GM19351 (cell line): ENCODE results near the gene ABCA12.
"Not testable (repeated sequence)": the region's sequence is repeated elsewhere in the genome, so short reads cannot be mapped to it uniquely, and the experiment has no call there.

Experiments
- ATAC-seq: cut with Tn5 transposase; IDR thresholded peaks from one replicate; pipeline ENCODE4 v1.9.1; 2021; ENCODE audit warnings: mild to moderate bottlenecking, moderate library complexity; ENCODE audit not compliant: unreplicated experiment

ABCA12 gene, protein sequence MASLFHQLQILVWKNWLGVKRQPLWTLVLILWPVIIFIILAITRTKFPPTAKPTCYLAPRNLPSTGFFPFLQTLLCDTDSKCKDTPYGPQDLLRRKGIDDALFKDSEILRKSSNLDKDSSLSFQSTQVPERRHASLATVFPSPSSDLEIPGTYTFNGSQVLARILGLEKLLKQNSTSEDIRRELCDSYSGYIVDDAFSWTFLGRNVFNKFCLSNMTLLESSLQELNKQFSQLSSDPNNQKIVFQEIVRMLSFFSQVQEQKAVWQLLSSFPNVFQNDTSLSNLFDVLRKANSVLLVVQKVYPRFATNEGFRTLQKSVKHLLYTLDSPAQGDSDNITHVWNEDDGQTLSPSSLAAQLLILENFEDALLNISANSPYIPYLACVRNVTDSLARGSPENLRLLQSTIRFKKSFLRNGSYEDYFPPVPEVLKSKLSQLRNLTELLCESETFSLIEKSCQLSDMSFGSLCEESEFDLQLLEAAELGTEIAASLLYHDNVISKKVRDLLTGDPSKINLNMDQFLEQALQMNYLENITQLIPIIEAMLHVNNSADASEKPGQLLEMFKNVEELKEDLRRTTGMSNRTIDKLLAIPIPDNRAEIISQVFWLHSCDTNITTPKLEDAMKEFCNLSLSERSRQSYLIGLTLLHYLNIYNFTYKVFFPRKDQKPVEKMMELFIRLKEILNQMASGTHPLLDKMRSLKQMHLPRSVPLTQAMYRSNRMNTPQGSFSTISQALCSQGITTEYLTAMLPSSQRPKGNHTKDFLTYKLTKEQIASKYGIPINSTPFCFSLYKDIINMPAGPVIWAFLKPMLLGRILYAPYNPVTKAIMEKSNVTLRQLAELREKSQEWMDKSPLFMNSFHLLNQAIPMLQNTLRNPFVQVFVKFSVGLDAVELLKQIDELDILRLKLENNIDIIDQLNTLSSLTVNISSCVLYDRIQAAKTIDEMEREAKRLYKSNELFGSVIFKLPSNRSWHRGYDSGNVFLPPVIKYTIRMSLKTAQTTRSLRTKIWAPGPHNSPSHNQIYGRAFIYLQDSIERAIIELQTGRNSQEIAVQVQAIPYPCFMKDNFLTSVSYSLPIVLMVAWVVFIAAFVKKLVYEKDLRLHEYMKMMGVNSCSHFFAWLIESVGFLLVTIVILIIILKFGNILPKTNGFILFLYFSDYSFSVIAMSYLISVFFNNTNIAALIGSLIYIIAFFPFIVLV (N-terminal part only)

DNA sequence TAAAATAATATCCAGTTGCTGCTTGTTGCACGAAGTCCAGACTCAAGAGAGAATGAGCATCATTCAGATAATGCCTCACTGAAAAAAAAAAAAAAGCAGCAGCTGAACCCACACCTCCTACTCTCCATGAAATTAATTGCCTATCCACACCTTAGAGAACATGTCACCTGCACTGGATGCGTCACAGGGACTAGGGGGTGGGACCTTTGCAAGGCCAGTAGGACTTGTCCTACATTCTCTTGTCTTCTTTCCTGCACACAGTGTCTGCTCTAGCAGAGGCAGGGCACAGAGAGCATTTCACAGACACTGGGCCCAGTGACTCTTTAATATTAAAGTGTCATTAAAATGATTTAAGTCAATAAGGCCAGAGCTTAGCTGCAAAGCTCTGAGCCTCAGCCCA, at the start of gene ABCA12:
Gene ABCA12 (minus strand): TSS at position 148 of the 400 bp plus-strand sequence. CDS start 418 bp downstream, outside the sequence.
- no peak for ATAC-seq

- no peak for ATAC-seq
Observed at GRCh38 chr2:215188078-215188477, 49.7 kb upstream of the ABCA12 start.

GRCh38 chr2:215186021-215186420, 47.6 kb upstream of the ABCA12 start:
- ATAC-seq, result no peak

DNA sequence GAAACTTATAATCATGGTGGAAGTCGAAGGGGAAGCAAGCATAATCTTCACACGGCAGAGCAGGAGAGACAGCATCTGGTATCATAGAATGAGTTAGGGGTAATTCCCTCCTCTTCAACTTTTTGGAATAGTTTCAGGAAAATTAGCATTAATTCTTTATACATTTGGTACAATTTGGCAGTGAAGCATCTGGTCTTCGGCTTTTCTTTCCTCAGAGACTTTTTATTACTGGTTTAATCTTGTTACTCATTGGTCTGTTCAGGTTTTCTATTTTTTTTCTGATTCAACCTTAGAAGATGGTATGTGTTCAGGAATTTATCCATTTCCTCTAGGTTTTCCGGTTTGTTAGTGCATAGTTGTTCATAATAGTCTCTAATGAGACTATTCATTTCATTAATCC, 39.7 kb upstream of the ABCA12 start:
- no peak for ATAC-seq

- no peak for ATAC-seq
Observed at GRCh38 chr2:215171796-215172195, 33.4 kb upstream of the ABCA12 start.

DNA sequence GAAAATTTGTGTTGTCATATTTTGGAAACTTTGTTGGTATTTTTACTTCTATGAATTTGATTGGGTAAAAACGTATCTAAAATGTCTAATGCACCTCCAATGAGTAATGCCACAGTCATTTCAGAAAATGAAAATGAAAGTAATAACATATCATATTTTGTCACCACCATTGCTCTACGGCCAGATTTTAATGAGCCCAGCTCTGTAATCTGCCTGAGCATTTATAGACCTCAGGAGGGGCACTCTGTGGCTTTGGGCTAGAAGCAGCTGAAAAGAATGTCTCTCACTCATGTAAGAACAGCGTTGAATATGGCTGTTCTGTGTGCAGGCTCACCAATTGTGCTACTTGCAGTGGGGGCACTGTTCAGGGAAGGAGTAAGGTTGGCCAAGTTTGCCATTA, 32.7 kb upstream of the ABCA12 start:
- peak; percentile 84 for ATAC-seq

GRCh38 chr2:215166505-215166904, 28.1 kb upstream of the ABCA12 start:
- ATAC-seq, result not testable (repeated sequence)

- not testable (repeated sequence) for ATAC-seq
Observed at GRCh38 chr2:215163319-215163718, 24.9 kb upstream of the ABCA12 start.

DNA sequence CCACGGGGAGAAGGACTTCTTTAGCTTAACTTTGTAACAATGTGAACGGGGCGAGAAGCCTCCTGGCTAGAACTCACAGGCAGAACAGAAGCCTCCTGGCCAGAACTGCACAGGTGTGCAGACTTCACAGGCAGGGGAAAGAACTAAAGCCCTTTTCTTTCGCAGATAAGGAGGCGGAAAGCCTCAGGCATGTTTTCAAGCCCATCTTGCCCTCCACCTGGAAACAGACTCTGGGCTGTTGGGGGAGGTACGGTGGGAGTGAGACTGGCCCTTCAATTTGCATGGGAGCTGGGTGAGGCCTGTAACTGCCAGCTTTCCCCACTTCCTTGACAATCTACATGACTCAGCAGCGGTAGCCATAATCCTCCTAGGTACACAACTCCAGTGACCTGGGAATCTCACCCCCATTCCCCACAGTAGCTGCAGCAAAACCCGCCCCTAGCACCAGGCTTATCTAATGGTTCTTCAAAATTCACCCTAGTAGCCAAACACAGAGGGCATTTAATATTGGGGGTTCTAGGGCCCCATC, 22.9 kb upstream of the ABCA12 start:
- ATAC-seq, result no peak

DNA sequence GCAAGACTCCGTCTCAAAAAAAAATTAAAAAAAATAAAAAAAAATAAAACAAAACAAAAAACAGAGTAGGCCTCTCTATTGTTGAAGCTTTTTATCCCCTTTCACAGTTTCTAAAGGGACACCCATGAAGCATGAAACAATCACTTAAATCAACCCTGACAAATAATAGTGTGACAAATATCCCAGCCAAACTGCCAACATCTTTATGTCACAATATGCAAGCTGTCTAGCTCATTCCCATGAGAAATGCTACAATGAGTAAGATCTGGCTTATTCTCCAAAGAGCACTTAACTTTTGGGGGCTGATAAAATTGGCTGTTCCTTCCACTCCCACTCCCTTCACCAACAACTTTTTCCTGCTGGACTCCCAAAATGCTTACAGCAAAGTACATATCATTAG, 21.7 kb upstream of the ABCA12 start:
- ATAC-seq, result no peak

- ATAC-seq, result no peak
Observed at GRCh38 chr2:215156453-215156852, 18.0 kb upstream of the ABCA12 start.

DNA sequence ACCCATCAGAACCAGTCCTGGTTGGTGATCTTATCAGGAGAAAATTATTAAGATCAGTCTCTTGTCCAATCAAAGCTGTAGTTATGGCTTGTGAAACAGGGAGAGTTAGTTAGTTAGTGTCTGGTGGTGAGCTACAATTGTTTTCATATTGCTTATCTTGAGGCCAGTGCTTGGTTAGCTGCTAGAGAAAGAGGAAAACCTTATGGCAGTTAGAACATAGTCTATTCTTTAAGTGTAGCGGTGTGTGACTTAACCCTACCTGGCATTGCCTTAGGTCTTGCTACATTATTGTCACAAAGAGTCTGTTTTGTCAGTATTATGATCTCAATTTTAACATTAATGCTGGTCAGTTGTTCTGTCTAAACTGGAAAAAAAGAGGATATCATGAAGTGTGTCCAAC, 11.5 kb upstream of the ABCA12 start:
- no peak for ATAC-seq

DNA sequence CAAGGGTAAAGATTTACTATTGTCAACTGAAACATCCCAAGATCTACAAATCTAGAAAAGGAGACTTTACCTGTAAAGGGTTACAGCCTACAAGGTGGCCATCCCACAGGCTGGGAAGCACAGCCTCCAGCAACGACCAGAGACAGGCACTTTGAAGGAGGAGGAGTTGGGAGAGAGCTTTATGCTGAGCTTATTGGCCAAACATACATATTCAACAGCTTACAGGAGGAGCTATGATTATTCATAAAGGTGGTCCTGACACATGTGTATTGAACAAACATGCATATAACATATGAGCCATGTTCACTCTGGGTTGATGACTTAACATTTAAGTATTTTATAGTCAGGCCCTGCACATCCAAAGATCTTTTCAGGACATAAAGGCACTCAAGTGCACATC, 11.1 kb upstream of the ABCA12 start:
- ATAC-seq, result no peak

DNA sequence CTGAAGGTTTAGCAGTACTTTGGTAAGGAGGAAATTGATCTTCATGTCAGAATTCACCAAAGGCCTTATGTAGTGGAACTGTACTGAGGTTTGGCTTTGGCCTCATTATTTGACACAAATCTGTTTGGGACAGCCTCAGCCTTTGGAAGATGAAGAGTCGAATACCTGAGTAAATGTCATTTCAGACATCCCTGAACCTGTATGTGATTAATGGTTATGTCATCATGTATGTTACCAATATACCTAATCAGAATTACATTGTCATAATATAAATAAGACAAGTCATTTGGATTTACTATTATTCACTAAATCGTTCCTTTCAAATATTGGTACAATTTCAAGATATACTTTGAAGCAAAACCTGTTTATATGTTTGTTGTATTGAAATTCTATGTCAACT, 10.6 kb upstream of the ABCA12 start:
- no peak for ATAC-seq

DNA sequence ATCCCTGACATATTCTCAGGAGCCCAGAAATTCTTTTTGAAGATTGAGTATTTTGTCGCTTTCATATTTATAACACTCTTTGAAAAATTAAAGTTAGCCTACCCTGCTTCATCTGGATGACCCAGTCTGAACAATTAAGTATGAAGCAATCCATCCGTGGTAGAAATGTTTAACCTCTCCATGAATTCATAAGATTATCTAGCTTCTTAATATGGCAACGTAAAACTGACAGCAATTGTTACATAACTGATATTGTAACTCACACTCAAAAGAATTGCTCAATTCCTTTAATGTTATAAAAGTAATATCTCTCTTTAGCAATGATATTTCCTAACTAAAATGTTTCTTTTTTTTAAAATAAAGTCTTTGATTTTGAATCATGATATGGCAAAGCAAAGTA, 7.2 kb upstream of the ABCA12 start:
- no peak for ATAC-seq

GRCh38 chr2:215144106-215144875, 5.9 kb upstream of the ABCA12 start:
- no peak for ATAC-seq

- no peak for ATAC-seq
Observed at GRCh38 chr2:215143458-215143857, 5.0 kb upstream of the ABCA12 start.

DNA sequence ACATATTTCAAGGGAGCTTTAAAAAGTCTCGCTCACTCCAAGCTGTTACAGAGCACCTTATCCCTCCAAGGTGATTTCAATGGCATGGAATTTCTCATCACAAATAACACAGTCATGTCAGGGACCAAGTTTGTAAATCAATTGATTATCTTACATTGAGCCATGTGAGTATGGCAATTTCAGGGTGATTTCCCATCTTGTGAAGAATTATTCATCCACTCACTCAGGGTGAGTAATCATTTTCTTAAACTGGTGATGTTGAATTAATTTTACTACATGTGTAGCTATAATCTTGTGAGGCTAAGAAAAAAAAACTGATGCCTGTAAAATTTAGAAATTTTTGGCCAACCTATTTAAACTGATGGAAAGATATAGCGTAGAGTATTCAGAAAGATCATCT, 3.3 kb upstream of the ABCA12 start:
- ATAC-seq, result no peak

DNA sequence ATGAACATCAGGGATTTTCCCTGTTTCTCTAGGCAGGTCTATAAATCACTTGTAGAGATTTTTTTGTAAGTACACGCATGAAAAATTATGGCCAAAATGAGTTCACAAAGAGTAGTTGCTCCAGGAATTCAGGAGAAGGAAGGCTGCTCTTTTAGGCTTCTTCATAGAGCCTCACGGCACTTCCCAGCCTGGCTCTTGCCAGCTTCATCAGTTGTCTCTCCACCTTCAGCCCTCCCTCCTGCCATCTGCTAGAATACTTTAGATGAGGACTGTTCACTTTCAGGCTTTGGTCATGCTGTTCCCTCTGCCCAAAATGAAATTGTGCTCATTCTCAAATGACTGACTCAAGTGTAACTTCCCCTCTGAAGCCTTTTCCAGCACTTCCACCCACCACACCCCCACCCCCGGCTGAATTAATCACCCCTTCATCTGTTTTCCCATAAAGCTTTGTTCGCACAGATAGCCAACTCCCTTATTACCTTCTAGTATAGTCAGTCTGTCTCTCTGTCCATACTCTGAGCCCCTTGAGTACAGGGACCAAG, 1.8 kb upstream of the ABCA12 start:
- ATAC-seq, result no peak

GRCh38 chr2:215137741-215138340, 585 bp downstream of the ABCA12 start:
- ATAC-seq, result no peak
